GM12872 (cell line): ENCODE measurements around the gene MOB2.

Experiments used
- CTCF ChIP-seq: IDR thresholded peaks from 3 replicates; pipeline ENCODE4 v1.5.1; 2011; ENCODE audit warnings: low read depth, mild to moderate bottlenecking, low read length, moderate library complexity; ENCODE audit not compliant: insufficient read depth

The MOB2 gene

GRCh38 chr11:1494650-1495049 lies 8.1 kb upstream of the MOB2 start:
- no peak for TF ChIP-seq CTCF

DNA sequence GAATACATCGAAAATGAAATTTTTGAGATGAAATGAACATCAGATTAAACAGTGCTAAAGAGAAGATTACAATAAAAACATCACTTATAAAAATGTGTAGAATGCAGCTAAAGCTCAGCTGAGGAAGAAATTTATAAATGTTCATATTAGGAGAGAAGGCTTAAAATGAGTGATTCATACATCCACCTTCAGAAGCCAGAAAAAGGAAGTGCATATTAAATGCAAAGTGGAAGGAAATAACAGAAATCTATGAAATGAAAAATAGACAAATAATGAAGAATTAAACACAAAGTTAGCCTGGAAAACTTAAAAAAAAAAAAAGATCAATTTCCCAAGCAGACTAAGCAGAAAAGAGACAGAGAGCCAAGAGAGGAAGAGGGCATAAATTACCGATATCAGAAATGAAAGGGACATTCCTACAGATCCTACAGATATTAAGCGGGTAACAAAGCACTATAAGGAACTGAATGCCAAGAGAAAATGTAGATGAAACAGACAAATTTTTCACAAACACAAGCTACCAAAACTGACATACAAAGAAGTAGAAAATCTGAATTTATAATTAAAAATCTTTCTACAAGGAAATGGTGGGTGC lies 7.2 kb upstream of the MOB2 start:
- TF ChIP-seq CTCF: no peak

DNA sequence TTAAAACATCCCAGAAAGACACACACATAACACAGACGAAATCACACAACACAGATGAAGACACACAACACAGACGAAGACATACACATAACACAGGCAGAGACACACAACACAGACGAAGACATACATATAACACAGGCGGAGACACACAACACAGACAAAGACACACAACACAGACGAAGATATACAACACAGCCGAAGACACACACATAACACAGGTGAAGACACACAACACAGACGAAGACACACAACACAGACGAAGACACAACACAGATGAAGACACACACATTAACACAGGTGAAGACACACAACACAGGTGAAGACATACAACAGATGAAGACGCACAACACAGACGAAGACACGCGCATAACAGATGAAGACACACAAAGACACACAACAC lies 4.8 kb upstream of the MOB2 start:
- TF ChIP-seq CTCF: no peak

- TF ChIP-seq CTCF: no peak
These were observed 4.1 kb upstream of the MOB2 start for GRCh38 chr11:1490651-1491050.

DNA sequence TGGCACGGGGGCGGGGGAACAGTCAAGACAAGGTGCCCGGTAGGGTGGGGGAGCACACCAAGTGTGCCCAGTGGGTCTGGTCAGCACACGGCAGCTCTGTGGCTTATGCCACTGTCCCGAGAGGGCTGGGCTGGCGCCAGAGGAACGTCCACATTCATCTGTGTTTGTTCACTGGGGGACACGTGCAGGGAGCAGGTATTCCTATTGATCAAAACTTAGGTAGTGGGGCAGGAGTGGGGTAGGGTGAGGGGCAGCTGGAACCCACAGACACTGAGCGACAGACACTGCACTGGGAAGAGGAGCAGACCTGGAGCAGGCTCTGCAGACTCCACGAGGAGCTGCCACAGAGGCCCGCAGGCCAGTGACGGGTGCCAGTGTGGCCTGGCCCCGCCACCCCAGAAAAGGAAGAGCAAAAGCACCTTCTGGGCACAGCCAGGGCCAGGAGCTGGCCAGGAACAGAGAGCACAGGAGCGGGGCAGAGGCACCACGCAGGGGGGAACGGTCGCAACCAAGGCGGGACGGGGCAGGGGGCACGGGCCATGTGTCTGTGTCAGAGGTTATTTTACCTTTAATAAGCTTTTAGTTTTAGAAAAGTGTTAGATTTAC lies 2.1 kb upstream of the MOB2 start:
- TF ChIP-seq CTCF: no peak

- TF ChIP-seq CTCF: no peak
These were observed 1.4 kb upstream of the MOB2 start for GRCh38 chr11:1487851-1488574.

DNA sequence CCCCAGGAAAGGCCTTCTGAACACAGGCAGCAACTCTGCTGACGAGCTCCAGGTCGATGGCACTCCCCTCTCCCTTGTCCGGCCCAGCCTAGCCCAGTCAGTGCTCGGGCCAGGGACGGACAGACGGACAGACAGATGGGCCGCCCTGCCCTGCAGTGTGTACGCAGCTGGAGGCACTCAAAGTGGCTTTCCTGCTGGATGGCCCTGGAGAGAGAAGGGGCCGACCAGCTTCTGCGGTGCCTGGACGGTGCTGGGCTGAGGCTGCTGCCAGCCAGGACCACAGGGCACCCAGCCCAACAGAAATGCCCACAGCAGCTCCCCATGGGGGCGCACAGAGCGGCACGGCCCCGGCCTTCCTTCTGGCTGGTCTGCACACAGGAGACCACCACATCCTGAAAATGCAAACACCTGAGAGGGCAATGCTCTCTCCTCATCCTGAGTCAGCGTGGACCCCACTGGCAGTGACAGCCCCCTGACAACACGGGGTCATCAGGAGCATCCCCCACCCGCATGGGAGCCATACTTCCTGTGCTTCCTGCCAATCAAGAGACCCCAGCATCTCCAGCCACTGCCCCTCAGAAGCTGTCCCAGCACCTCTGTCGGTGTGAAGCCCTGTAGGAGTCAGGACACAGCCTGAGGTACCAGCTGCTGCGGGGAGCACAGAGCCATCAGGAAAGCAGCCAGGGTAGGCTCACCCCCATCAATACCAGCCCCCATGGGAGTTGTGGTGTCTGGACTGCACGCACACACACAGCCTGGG lies 692 bp upstream of the MOB2 start:
- TF ChIP-seq CTCF: no peak
